HK-2 (cell line): ENCODE measurements around the gene NBPF20.
"Not testable (repeated sequence)": the region's sequence is repeated elsewhere in the genome, so short reads cannot be mapped to it uniquely, and the experiment has no call there.

Source experiments
- DNase-seq: peaks from one replicate; pipeline ENCODE4 v3.0.0-alpha.2; 2018; ENCODE audit not compliant: unreplicated experiment

The NBPF20 gene, protein sequence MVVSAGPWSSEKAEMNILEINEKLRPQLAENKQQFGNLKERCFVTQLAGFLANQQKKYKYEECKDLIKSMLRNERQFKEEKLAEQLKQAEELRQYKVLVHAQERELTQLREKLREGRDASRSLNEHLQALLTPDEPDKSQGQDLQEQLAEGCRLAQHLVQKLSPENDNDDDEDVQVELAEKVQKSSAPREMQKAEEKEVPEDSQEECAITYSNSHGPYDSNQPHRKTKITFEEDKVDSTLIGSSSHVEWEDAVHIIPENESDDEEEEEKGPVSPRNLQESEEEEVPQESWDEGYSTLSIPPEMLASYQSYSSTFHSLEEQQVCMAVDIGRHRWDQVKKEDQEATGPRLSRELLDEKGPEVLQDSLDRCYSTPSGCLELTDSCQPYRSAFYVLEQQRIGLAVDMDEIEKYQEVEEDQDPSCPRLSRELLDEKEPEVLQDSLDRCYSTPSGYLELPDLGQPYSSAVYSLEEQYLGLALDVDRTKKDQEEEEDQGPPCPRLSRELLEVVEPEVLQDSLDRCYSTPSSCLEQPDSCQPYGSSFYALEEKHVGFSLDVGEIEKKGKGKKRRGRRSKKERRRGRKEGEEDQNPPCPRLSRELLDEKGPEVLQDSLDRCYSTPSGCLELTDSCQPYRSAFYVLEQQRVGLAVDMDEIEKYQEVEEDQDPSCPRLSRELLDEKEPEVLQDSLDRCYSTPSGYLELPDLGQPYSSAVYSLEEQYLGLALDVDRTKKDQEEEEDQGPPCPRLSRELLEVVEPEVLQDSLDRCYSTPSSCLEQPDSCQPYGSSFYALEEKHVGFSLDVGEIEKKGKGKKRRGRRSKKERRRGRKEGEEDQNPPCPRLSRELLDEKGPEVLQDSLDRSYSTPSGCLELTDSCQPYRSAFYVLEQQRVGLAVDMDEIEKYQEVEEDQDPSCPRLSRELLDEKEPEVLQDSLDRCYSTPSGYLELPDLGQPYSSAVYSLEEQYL (N-terminal part only)

DNA sequence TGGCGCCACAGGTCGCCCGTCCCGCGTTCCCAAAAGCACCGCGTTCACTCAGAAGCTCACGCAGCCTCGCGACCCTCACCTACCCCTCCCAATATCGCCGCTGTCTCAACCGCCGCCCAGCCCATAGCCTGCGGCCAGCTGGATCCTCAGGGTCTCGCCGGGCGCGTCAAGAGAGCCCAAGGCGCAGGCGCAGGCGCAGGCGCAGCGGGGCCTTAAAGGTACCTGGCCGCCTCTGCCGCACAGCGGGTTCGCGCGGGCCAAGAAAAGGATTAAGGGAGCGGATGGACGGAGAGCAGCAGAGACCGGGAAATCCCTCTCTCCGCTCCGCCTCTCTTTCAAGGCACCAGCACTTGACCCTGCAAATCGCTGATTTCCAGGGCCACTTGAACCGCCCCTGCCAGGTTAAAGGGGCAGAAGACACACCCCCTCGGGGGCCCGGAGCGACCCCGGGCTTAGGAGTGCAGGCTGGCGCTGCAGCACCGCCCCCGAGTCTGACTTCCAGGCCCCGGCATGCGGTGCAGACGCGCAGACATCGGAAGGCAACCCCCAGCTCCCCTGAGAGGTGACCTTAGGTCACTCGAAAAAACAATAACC is at the start of gene NBPF20:
Gene NBPF20, minus strand, starts transcription at position 168 of the 594 bp plus-strand sequence. CDS start 20,331 bp downstream, outside the sequence.
- peak; percentile 86 for DNase-seq

DNA sequence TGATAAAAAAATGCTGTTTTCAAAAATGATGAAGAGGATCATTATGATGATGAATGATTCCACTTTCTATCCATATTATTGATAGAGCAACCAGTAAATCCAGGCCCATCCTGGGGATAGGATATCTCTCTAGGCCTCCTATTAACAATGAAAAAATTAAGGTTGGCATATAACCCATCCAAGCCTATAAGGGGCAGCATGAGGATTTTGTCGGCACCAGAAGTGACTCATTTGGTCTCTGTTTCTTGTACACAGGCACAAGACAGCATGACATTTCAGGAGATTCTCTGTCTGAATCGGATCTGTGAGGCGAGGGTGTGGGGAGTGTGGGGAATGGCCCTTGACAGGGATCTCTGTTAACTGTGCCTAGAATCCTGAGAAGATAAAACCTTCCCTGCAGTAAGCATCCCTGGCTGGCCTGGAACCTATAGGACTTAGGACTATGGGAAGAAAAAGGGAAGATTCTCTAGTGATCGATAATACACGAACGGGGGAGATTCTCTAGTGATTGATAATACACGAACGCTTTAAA is 49.5 kb upstream of the NBPF20 start:
- DNase-seq: not testable (repeated sequence)

DNA sequence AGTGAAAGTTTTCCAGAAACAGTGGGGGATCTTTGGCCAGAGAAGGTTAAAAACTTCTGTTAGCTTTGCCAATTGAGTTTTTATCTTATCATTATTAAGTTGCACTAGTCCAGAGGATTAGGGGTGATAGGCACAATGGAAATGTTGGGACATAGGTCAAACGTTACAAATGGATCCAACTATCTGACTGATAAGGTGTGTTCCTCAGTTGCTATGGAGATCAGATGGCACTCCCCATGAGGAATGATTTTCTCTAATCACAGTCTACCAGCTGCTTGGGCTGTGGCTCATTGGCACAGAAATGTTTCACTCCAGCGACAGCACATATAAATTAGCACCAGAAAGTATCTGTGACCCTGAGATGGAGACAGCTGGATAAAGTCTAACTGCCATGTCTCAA is 47.3 kb upstream of the NBPF20 start:
- not testable (repeated sequence) for DNase-seq

DNA sequence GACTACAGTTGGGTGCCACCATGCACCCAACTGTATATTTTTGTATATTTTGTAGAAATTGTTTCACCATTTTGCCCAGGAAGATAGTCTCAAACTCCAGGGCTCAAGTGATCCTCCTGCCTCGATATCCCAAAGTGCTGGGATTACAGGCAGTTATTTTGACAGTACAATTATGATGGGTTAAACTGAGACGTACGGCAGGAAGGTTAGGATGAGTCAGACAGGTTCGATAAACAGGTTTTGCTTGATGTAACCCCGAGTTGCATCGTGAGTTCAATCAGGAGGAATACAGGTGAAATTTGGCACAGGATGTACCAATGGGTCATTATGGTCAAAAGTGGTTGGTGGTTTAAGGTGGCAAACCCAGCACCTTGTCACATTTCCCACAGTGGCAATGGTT is 46.0 kb upstream of the NBPF20 start:
- not testable (repeated sequence) for DNase-seq

DNA sequence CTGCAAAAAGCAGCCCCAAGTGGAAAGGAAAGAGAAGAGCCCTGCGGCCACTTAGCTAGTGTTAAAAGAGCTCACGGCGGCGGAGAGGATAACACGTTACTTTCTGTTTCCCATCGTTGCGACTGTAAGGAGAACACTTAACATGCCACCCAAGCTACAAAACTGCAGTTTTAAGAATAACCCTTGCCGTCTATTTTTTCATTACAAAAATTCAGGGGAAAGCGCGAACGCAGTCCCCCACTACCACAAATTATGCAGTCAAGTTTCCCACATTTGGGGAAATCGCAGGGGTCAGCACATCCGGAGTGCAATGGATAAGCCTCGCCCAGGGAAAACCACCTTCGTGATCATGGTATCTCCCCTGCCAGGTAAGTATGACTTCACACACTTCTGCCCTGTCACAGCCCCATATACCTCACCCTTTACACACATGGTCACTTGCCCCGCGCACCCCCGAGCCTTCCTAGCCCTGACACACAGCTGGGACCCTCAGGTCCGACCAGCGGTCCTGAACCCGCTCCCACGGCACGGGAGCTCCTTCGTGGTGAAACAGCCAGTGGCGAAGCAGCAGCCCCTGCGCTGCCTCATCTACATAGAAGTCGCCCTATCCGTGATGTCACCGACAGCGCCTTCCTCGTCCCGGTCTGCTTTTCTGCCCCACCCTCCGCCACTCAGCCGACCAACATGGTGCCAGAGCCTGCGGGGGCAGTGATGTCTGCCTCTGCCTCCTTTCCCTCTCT is 40.2 kb upstream of the NBPF20 start:
- DNase-seq: peak; percentile 86

DNA sequence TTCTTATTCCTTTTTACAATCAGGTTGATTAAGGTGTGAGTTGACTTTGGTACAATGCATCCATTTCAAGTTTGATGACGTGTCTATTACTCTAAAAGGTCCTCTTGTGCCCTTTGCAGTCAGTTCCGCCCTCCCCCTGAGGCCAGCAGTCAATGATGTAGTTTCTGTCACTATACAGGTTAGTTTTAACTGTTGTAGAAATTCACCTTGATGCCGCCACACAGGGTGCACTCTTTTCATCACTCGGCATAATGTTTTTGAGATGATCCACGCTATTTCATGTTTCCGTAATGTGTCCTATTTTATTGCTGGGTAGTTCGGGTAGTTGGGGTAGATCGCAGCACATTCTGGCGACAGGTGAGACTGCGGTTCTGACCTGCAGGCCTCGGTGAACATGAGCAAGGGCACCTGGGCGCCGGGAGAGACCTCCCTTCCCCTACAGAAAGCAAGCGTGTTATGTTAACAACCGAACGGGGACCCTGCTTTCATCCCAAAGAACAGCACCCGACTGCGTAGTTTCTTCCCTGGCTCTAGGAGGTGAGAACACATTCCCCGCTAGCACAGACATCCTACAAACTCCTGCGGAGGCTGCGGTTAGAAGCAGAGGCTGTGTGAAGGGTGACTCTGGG is 39.4 kb upstream of the NBPF20 start:
- DNase-seq: not testable (repeated sequence)

DNA sequence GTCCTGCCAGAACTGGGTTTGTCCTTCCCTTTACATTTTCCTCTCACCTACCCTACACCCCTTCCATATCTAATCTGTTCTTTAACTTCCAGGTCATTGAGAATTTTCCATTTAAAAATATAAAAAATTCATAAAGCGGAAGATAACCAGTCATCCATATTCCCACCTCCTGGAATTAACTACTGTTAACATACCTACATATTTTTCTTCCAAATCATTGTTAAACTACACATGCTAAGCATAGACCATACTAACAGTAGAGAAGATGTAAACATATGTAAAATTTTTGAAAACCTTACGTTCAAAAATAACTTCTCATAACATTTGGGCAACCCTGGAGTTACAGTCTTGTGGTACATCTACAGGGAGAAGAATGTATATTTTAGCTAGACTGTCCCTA is 38.6 kb upstream of the NBPF20 start:
- DNase-seq: not testable (repeated sequence)

DNA sequence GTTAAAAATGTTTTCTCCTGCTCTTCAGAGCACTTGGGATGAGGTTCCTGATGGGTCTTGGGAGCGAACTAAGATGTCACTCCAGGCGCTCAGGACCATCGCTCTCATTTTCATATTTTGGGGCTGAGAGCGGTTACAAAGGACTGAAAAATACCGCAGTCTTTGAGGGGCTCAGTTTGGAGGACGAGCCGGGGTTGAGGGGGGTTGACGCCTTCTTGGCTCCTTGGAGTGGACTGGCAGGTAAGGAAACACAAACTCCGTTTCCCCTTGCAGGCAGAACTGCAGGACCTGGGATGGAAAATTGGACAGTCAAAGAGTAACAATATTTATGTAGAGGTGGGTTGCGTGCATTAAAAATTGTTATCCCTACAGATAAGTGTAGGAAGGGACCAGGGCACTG is 35.3 kb upstream of the NBPF20 start:
- not testable (repeated sequence) for DNase-seq

DNA sequence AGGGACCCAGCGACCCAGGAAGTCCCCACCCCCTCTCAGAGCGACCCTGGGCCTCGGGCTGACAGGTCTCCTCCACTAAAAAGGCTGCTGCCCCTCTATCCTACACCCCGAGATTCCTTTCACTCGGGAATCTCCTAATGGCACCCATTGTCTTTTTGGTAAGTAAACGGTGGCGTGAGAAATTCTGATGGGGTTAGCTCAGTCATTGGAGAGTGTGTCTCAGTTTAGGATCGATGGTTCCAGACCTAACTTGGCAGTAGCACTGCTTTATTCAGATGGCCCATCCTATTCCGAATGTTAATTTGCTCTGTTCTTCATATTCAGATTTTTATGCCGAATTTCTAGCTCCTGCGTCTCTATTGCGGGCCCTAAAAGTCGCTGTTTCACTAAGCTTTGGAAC is 34.6 kb upstream of the NBPF20 start:
- DNase-seq: not testable (repeated sequence)

DNA sequence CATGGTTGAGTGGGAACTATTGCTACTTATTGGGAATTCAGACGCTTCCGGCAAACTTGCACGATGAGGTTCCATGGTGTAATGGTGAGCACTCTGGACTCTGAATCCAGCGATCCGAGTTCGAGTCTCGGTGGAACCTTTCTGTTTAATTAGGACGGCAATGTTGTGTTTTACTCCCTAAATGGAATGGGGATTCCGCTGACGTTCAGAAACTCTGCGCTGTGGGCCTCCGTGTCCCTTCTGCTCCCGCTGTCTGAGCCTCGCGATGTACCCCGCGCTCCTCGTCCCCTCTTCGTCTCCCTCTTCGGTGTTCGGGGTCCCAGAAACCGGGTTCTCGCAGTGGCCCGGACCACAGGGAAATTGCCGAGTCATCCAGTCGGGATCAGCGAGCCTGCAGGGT is 34.2 kb upstream of the NBPF20 start:
- DNase-seq: not testable (repeated sequence)

DNA sequence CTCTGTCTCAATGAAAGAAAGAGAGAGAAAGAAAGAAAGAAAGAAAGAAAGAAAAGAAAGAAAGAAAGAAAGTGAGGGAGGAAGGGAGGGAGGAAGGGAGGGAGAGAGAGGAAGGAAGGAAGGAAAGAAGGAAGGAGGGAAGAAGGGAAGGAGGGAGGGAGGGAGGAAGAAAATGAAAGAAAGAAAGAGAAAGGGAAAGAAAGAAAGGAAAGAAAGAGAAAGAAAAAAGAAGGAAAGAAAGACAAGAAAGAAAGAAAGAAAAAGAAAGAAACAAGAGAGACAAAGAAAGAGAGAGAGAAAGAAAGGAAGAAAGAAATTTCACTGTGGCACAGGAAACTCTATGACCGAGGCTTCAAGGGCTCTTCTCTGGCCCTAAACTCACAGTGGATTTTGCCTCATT is 33.7 kb upstream of the NBPF20 start:
- DNase-seq: not testable (repeated sequence)

DNA sequence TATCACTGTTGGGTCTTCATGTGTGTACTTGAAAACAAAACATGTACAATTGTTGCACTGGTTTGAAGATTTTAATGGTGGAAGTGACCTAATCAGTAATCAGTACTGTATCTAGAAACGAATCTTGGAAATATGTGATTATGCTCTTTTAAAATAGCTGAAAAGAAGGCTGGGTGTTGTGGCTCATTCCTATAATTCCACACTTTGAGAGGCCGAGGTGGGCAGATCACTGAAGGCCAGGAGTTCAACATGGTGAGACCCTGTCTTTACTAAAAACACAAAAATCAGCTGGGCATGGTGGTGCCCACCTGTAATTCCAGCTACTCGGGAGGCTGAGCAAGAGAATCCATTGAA is 29.4 kb upstream of the NBPF20 start:
- not testable (repeated sequence) for DNase-seq

DNA sequence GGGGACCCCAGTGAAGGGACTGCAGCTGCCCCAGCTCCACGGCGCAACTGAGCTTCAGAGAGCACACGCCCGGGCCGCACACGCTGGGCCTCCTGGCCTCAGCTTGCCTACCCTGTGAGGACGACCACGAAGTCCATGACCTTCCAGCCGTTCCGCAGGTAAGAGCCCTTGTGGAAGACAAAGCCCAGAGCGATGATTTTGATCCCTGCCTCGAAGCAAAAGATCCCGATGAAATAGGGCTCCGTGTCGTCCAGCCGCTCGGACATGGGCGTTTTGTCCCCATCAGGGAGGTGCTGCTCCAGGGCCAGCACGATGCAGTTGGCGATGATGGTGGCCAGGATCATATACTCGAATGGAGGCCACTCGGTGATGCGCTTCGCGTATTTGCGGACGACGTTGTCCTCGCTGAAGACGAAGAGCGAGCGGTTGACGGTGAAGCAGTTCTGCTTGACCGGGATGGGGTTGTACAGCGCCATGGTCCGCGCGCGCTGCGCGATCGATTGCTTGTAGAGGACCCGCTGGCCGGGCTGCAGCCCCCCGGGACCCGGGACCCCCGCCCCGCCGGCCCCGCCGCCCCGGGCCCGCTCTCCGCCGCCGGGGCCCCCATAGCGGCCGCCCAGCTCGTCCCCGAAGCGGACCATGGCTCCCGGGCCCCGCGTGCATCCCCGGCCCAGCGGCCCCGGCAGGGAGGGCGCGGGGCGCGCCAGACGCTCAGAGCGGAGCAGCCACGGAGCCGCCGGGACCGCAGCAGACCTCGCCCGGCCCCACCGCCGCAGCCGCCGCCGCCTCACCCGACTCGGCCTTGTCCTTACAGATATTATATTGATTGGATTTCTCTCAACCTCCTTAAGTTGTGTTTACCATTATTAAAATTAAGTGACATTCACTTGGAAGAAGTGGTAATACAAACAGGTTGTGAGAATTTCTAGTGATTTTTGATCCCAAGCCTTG is 28.7 kb upstream of the NBPF20 start:
- DNase-seq: not testable (repeated sequence)

DNA sequence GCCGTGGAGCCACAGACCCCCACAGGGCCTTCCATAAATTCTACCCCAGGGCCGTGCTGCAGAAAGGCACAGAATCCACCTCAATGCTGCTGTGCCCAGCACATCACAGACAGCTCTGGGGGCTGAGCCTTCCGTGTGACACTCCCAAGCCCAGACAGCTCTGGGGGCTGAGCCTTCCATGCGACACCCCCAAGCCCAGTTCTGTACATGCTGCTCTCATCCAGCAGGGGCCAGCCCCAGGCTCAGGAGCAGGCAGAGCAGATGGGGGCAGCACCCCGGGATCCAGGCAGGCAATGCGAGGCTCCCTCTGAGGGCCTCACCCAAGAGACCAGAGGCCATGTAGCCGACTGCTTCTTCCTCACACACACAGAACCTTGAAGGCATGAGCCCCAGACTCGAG is 27.1 kb upstream of the NBPF20 start:
- DNase-seq: not testable (repeated sequence)

DNA sequence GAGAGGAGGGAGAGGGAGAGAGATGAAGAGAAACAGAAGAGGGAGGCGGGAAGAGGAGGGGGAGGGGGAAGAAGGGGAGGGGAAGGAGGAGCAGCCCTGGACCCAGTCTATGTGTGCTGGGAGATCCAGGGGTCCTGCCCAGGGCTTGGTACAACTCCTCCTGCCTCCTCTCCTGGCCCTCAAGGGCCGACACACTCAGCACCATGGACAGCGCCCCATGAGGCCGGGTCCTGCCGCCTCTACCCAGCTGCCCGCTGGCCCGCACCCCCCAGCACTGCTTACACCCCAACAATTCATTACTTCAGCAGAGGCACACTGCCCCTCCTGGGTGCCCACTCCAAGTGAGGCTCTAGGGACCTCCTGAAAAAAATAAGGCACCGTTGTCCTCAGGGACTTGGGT is 26.5 kb upstream of the NBPF20 start:
- DNase-seq: peak; percentile 41

DNA sequence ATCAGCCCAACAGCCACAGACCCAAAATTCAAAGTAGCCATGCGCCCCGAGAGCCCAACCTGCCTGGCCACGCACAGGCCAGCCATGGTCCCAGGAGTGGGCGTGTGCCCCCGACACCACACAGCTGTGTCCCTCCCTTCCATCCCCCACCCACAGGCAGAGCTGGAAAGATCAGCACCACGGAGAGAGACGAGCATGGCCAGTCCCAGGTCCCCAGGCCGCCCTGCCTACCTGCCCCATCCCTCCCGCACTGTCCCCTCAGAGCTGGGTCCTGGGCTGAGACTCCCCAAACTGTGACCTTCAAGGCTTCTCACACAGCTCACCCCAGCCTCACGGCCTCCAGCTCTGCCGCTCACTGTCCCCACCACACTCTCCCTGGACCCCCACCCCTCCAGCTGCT is 19.8 kb upstream of the NBPF20 start:
- DNase-seq: not testable (repeated sequence)

DNA sequence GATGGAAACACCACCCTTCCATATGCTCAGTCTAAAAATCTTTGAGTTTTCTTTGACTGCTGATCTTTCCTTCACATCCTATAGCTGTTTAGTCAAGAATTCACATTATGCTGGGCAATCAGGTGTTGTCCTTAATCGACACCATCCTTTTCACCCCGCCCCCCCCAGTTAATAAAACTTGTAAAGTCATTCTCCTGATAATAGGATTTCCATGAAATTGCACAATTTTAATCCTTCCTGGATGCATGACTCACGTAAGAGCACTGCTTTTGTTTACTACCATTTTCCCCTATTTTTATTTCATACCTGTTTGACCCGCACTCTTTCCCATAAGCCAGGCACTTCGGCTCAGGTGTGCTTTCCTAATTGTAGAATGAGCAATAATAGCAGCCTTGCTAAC is 16.9 kb upstream of the NBPF20 start:
- DNase-seq: not testable (repeated sequence)

DNA sequence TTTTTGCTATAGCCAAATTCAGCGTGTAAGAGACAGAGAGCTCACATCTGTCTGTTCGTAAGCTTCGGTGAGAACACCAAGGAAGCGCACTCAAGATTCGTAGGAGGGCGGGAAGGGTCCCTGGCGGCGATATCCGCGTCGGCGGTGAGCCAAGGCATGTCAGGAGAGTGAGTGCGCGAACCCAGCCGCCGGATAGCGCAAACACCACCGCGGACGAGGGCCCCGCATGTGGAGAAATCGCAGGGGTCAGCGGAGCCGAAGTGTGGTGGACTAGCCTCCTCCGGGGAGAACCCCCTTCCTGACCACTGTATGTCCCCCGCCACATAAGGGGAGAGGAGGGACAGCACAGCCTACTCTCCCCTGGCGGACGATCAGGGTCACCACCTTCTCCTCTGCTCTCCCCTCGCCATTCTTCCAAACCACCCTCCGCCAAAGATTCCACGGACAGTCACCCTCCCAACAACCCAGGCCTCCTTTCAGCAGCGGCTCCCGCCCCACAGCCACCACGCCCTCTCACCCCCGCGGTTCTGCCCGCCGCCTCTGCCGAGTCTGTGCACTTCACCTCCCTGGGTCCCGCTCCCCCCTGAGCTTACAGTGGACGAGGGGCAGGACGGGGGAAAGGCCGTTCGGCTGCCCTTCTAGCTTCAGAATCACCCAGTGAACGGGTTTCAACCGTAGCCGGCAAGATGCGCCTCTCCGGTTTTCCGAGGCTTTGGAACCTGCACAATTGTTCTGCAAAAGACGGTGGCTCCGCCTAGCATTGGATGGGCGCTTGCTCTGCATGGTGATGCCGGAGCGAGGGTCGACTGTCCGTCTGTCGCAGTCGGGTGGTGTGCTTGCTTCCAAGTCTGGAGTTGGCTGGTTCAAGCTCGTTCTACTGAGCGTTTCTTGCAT is 6.2 kb upstream of the NBPF20 start:
- not testable (repeated sequence) for DNase-seq
